ENCODE results near the gene CXCL3. TPM values are rescaled to one million over a fixed set of nuclear protein-coding genes. Genes with fewer than 3 reads are reported as not detected.

CXCL3 gene
- total RNA-seq, 2 experiments from 2014 or later: 0.30 to 0.61 TPM

DNA sequence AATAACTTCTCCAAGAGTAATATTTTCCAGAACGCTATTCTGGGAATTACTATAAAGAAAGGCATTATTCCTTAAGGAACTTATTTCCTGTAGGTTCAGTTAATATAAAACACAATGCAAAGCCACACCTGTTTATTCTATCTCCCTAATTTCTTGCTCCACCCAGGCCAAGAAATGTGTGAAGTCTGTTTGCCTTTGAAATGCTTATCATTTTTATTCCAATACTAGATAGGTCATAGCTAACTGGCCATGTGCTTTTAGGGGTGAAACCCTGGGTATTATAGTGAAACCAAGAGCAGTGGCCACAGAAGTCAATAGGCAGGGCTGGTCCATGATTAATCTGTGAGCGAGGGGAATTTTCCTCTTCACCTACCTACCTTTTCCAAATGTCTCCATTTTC lies 14.8 kb downstream of the CXCL3 start:
- POLR2A ChIA-PET: no interaction called here
- Mint-ChIP-seq H3K9me3 (peaks cover 3% of the 10 kb centered on the region), H3K27ac (no peak overlapping the region), H3K4me3 (no peak overlapping the region), H3K4me1 (ENCODE audit: low read depth) (no peaks in the 10 kb centered on the region), H3K27me3 (no peaks in the 10 kb centered on the region), H3K36me3 (ENCODE audit: low read depth) (no peaks in the 10 kb centered on the region)
- CTCF ChIA-PET: no interaction called here
- ATAC-seq (ENCODE audit: poor library complexity) (no peak), DNase-seq (no peak)
- no peak overlapping the region for H3K27ac ChIP-seq (ENCODE audit: low read depth in 1 of 2, low read length in 2 of 2)
- peaks cover 0 to 4% of the 10 kb centered on the region in 2 experiments for H3K9me3 ChIP-seq (ENCODE audit: control insufficient read depth in 1 of 2, insufficient read depth in 1 of 2, low read length in 2 of 2)
- intact Hi-C loops (cut with DNase I, micrococcal nuclease): no loop called here
- H3K36me3 ChIP-seq (ENCODE audit: insufficient read depth, low read length): no peaks in the 10 kb centered on the region
- no peak overlapping the region for H3K4me3 ChIP-seq (ENCODE audit: low read length)
- H3K4me1 ChIP-seq (ENCODE audit: insufficient read depth, low read length): no peaks in the 10 kb centered on the region
- H3K27me3 ChIP-seq (ENCODE audit: control insufficient read depth in 1 of 2, insufficient read depth in 2 of 2, low read length in 2 of 2): no peaks in the 10 kb centered on the region
- TF ChIP-seq, protein P1, sequence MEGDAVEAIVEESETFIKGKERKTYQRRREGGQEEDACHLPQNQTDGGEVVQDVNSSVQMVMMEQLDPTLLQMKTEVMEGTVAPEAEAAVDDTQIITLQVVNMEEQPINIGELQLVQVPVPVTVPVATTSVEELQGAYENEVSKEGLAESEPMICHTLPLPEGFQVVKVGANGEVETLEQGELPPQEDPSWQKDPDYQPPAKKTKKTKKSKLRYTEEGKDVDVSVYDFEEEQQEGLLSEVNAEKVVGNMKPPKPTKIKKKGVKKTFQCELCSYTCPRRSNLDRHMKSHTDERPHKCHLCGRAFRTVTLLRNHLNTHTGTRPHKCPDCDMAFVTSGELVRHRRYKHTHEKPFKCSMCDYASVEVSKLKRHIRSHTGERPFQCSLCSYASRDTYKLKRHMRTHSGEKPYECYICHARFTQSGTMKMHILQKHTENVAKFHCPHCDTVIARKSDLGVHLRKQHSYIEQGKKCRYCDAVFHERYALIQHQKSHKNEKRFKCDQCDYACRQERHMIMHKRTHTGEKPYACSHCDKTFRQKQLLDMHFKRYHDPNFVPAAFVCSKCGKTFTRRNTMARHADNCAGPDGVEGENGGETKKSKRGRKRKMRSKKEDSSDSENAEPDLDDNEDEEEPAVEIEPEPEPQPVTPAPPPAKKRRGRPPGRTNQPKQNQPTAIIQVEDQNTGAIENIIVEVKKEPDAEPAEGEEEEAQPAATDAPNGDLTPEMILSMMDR (IDR thresholded peaks at IDR 0.05): no peak

DNA sequence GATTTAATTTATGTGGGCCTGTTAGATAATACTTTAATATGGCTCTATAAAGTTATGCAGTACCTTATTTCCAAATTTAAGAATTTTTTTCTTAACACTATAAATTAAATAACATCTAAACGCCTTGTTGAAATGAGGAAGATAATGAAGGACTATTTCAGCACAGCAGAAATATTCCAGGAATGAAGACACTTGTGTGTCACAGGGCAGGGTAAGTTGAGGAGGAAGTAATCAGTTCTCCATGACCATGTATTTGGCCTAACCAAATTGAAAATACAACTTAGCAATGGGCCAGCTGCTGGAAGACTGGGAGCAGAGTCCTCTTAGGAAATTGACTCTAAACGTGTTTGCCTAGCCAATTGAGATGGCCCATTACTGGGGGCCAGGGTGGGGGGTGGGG lies 16.9 kb downstream of the CXCL3 start:
- POLR2A ChIA-PET: no interaction called here
- CTCF ChIA-PET: no interaction called here
- intact Hi-C loops (cut with DNase I, micrococcal nuclease): no loop called here

DNA sequence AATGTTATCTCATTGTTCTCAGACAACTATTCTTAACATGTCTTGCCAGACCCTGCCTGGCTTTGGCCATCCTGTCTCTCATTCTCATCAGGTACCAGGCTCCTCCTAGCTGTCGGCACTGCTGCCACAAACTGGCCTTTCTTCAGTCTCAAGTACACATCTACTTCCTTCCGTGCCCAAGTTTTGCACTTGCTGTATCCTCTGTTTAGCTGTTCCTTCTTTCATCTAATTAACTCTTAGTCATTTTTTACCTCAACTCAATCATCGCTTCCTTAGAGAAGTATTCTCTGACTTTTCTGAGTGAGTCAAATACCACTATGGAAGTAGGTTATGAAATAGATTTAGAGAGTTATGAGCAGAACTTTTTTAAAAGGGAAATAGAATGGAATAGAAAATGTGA lies 19.7 kb downstream of the CXCL3 start:
- Histone ChIP-seq H3K27me3 (ENCODE audit: control insufficient read depth in 1 of 2, insufficient read depth in 2 of 2, low read length in 2 of 2) (no peaks in the 10 kb centered on the region), H3K4me3 (ENCODE audit: low read length) (no peak overlapping the region), H3K9me3 (ENCODE audit: control insufficient read depth in 1 of 2, insufficient read depth in 1 of 2, low read length in 2 of 2) (no peaks in the 10 kb centered on the region), H3K4me1 (ENCODE audit: insufficient read depth, low read length) (no peaks in the 10 kb centered on the region), H3K36me3 (ENCODE audit: insufficient read depth, low read length) (no peaks in the 10 kb centered on the region), H3K27ac (ENCODE audit: low read depth in 1 of 2, low read length in 2 of 2) (no peak overlapping the region)
- Mint-ChIP-seq H3K27me3 (no peaks in the 10 kb centered on the region), H3K36me3 (ENCODE audit: low read depth) (no peaks in the 10 kb centered on the region), H3K9me3 (no peaks in the 10 kb centered on the region), H3K4me3 (no peak overlapping the region), H3K4me1 (ENCODE audit: low read depth) (peaks cover 11% of the 10 kb centered on the region), H3K27ac (no peak overlapping the region)
- POLR2A ChIA-PET: no interaction called here
- CTCF ChIA-PET: no interaction called here
- intact Hi-C loops (cut with DNase I, micrococcal nuclease): no loop called here
- peak in 2 of 14 experiments; percentile 31 to 49 for DNase-seq
- TF ChIP-seq, protein P1 (IDR thresholded peaks at IDR 0.05): no peak
- no peak for ATAC-seq (ENCODE audit: poor library complexity)

More for the DNA sequence above, 16.9 kb downstream of the CXCL3 start:
- Mint-ChIP-seq H3K36me3 (ENCODE audit: low read depth) (no peaks in the 10 kb centered on the region), H3K4me1 (ENCODE audit: low read depth) (no peaks in the 10 kb centered on the region), H3K27me3 (no peaks in the 10 kb centered on the region), H3K4me3 (no peak overlapping the region), H3K9me3 (peaks cover 3% of the 10 kb centered on the region), H3K27ac (no peak overlapping the region)
- no peak overlapping the region for H3K27ac ChIP-seq (ENCODE audit: low read depth in 1 of 2, low read length in 2 of 2)
- H3K27me3 ChIP-seq (ENCODE audit: control insufficient read depth in 1 of 2, insufficient read depth in 2 of 2, low read length in 2 of 2): no peaks in the 10 kb centered on the region
- DNase-seq (no peak), ATAC-seq (ENCODE audit: poor library complexity) (no peak)
- H3K36me3 ChIP-seq (ENCODE audit: insufficient read depth, low read length): no peaks in the 10 kb centered on the region
- peaks cover 0 to 4% of the 10 kb centered on the region in 2 experiments for H3K9me3 ChIP-seq (ENCODE audit: control insufficient read depth in 1 of 2, insufficient read depth in 1 of 2, low read length in 2 of 2)
- TF ChIP-seq, protein P1 (IDR thresholded peaks at IDR 0.05): no peak
- no peaks in the 10 kb centered on the region for H3K4me1 ChIP-seq (ENCODE audit: insufficient read depth, low read length)
- H3K4me3 ChIP-seq (ENCODE audit: low read length): no peak overlapping the region

Data from CD4-positive, alpha-beta T cell (primary cell).